ENCODE measurements around the gene SYCE1L. TPM values are rescaled to one million over a fixed set of nuclear protein-coding genes. Genes with fewer than 3 reads are reported as not detected.
A peak's percentile ranks its signal among the peaks of the same experiment; 100 is the strongest.

Gene SYCE1L, protein sequence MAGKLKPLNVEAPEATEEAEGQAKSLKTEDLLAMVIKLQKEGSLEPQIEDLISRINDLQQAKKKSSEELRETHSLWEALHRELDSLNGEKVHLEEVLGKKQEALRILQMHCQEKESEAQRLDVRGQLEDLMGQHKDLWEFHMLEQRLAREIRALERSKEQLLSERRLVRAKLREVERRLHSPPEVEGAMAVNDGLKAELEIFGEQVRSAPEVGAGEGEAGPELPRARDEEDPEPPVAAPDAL
- 1.9 and 6.1 TPM in 2 replicates for total RNA-seq (2014; rRNA removed; shearing (Covaris generic))
- total RNA-seq (2022): 9.3 and 9.9 TPM in 2 replicates
- Bru-seq, nascent RNA: percentile 57 among the genes with signal in this experiment
- percentile 44 among the genes with signal in this experiment for BruChase-seq, experiment 1, labeled RNA remaining after a 6-hour chase
- BruChase-seq, experiment 2, labeled RNA remaining after a 2-hour chase: percentile 42 among the genes with signal in this experiment
- long read RNA-seq, partial matches to known transcripts: 9 of 17 reads
- long read RNA-seq, other reads (novel, unspliced or antisense): 6 of 17 reads

DNA sequence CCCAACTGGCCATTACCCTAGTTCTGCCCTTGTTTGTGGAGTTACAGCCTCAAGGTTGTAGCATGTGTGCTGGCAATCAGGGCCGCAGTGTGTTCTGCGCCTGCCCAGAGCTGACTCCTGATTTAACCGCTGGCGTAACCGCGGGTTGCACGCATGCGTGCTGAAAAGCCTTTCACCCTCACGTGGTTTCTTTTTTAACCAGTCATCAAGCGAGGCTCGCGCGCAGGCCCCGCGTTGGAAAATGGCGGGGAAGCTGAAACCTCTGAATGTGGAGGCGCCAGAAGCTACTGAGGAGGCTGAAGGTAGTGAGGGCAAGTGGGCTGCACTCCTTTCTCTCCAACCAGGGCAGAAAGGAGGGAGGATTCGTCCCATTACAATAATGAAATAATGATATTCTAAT is at the start of gene SYCE1L:
TSS of gene SYCE1L (plus strand) at position 198 of the 400 bp plus-strand sequence. CDS start at position 242, 44 bp downstream.
- no peak within 1 kb of the TSS for H2AFZ ChIP-seq (ENCODE audit: low read length)
- no peak within 1 kb of the TSS for H3K4me2 ChIP-seq (ENCODE audit: low read length)
- DNase-seq (ENCODE audit: low spot score): no peak
- no peaks in the 10 kb centered on the region for H3K4me1 ChIP-seq (ENCODE audit: insufficient read depth, low read length, poor library complexity, severe bottlenecking)
- POLR2A ChIA-PET: interaction anchor here (0.6 kb wide), 1 partner anchor 92 kb away, joined by 7 read pairs; no protein-coding TSS in a partner anchor
- H3K9me2 ChIP-seq (ENCODE audit: insufficient read depth, low read length): no peaks in the 10 kb centered on the region
- H3K27ac ChIP-seq (ENCODE audit: low read depth, low read length, poor library complexity, severe bottlenecking): no peak within 1 kb of the TSS
- BruUV-seq (replicated peaks): no TSS peak
- TF ChIP-seq, protein P1, sequence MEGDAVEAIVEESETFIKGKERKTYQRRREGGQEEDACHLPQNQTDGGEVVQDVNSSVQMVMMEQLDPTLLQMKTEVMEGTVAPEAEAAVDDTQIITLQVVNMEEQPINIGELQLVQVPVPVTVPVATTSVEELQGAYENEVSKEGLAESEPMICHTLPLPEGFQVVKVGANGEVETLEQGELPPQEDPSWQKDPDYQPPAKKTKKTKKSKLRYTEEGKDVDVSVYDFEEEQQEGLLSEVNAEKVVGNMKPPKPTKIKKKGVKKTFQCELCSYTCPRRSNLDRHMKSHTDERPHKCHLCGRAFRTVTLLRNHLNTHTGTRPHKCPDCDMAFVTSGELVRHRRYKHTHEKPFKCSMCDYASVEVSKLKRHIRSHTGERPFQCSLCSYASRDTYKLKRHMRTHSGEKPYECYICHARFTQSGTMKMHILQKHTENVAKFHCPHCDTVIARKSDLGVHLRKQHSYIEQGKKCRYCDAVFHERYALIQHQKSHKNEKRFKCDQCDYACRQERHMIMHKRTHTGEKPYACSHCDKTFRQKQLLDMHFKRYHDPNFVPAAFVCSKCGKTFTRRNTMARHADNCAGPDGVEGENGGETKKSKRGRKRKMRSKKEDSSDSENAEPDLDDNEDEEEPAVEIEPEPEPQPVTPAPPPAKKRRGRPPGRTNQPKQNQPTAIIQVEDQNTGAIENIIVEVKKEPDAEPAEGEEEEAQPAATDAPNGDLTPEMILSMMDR (conservative IDR thresholded peaks at IDR 0.05; ENCODE audit: low read length): no peak
- no peak for TF ChIP-seq EZH2phosphoT487 (IDR thresholded peaks at IDR 0.05; ENCODE audit: borderline replicate concordance, low read depth, low read length)
- no peak within 1 kb of the TSS for H3K4me3 ChIP-seq (ENCODE audit: low read depth, low read length, poor library complexity, severe bottlenecking)
- H3K36me3 ChIP-seq (ENCODE audit: insufficient read depth, low read length): peaks cover 63% of the 10 kb centered on the region
- H3K79me2 ChIP-seq (ENCODE audit: insufficient read depth, low read depth, low read length): no peaks in the 10 kb centered on the region
- H4K20me1 ChIP-seq (ENCODE audit: insufficient read depth, low read length): no peaks in the 10 kb centered on the region
- CTCF ChIA-PET (ENCODE audit: unreplicated experiment): no interaction called here
- no peaks in the 10 kb centered on the region for H3K9me3 ChIP-seq (ENCODE audit: low read length)
- intact Hi-C loops (cut with micrococcal nuclease; ENCODE audit: unreplicated experiment): loop anchor here (10.0 kb wide), 1 partner anchor 526 kb away; the partner anchor contains the start of gene NUDT7

DNA sequence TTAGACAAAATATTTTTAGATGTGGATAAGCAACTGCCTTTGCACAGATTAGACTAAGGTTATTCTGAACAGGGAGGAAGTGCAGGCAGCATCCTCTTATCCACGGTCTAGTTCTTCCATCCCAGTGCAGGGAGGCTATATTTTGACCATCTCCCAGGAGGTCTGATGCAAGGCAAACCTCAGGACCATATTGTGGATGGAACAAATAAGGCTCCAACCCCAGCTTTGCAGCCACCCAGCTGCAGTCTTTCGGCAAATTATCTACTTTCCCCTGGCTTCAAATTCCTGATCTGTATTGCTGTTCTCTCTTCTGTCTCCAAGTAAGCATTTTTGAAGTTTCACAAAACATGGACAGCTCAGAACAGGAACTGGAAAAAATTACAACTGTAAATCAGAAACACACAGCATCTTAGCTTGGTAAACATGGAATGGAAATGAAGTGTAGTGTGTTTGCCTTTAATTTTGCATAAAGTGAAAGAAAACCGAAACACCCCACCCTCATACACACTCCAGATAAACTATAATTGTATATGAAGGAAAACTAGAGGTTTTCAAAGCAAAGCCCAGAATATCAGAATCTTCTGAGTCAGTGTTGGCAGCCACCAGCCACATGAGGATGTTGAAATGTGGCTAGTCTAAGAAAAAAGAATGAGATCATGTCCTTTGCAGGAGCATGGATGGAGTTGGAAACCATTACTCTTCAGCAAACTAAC is 41.7 kb upstream of the SYCE1L start:
- no peak overlapping the region for H3K4me3 ChIP-seq (ENCODE audit: low read depth, low read length, poor library complexity, severe bottlenecking)
- CTCF ChIA-PET (ENCODE audit: unreplicated experiment): no interaction called here

More for the DNA sequence above, 41.7 kb upstream of the SYCE1L start:
- TF ChIP-seq, protein P1 (conservative IDR thresholded peaks at IDR 0.05; ENCODE audit: low read length): no peak
- no peak for TF ChIP-seq EZH2phosphoT487 (IDR thresholded peaks at IDR 0.05; ENCODE audit: borderline replicate concordance, low read depth, low read length)
- no peak overlapping the region for H2AFZ ChIP-seq (ENCODE audit: low read length)
- no peaks in the 10 kb centered on the region for H3K9me3 ChIP-seq (ENCODE audit: low read length)
- H4K20me1 ChIP-seq (ENCODE audit: insufficient read depth, low read length): no peaks in the 10 kb centered on the region
- BruUV-seq (replicated peaks): no TSS peak
- H3K27ac ChIP-seq (ENCODE audit: low read depth, low read length, poor library complexity, severe bottlenecking): no peak overlapping the region
- no peaks in the 10 kb centered on the region for H3K36me3 ChIP-seq (ENCODE audit: insufficient read depth, low read length)
- DNase-seq (ENCODE audit: low spot score): no peak
- no peaks in the 10 kb centered on the region for H3K9me2 ChIP-seq (ENCODE audit: insufficient read depth, low read length)
- POLR2A ChIA-PET: interaction anchor here (0.6 kb wide), 1 partner anchor 962 kb away, joined by 3 read pairs; no protein-coding TSS in a partner anchor
- no peak overlapping the region for H3K4me2 ChIP-seq (ENCODE audit: low read length)
- intact Hi-C loops (cut with micrococcal nuclease; ENCODE audit: unreplicated experiment): no loop called here
- no peaks in the 10 kb centered on the region for H3K79me2 ChIP-seq (ENCODE audit: insufficient read depth, low read depth, low read length)
- H3K4me1 ChIP-seq (ENCODE audit: insufficient read depth, low read length, poor library complexity, severe bottlenecking): no peaks in the 10 kb centered on the region
